Esophagus (tissue), 2 donors: Measurements from ENCODE around the gene ST6GAL1. TPM values are rescaled to one million over a fixed set of nuclear protein-coding genes. Genes with fewer than 3 reads are reported as not detected.

ENCODE experiments used
- H3K27ac ChIP-seq, 2 donors: one replicate each; pipeline ENCODE4 v1.5.1; 2013; ENCODE audit warnings: low read depth in 2 of 2, mild to moderate bottlenecking in 2 of 2, inconsistent platforms in 1 of 2, low read length in 1 of 2, moderate library complexity in 1 of 2
- H3K27me3 ChIP-seq, 2 donors: one replicate each; pipeline ENCODE4 v1.6.1; 2013; ENCODE audit warnings: low read length in 2 of 2, control low read depth in 1 of 2, mild to moderate bottlenecking in 1 of 2; ENCODE audit not compliant: insufficient read depth in 2 of 2, control insufficient read depth in 1 of 2
- H3K36me3 ChIP-seq, 2 donors: one replicate each; pipeline ENCODE4 v1.6.1; 2013; ENCODE audit warnings: low read length in 1 of 2; ENCODE audit not compliant: control insufficient read depth in 2 of 2, insufficient read depth in 2 of 2
- H3K4me1 ChIP-seq, 2 donors: one replicate each; pipeline ENCODE4 v1.6.1; 2013; ENCODE audit warnings: low read length in 1 of 2; ENCODE audit not compliant: control insufficient read depth in 2 of 2, insufficient read depth in 2 of 2
- H3K4me3 ChIP-seq, 2 donors: one replicate each; pipeline ENCODE4 v1.5.1; 2013; ENCODE audit warnings: low read length in 2 of 2, mild to moderate bottlenecking in 2 of 2, low read depth in 1 of 2, moderate library complexity in 1 of 2
- H3K9me3 ChIP-seq, 2 donors: one replicate each; pipeline ENCODE4 v1.6.1; 2013; ENCODE audit warnings: mild to moderate bottlenecking in 2 of 2, low read depth in 1 of 2, low read length in 1 of 2, moderate library complexity in 1 of 2; ENCODE audit not compliant: control insufficient read depth in 2 of 2, insufficient read depth in 1 of 2
- whole genome bisulfite sequencing, 2 donors: extraction: QIAGEN DNeasy Blood & Tissue Kit; methylation state at CpG; one replicate each; pipeline ENCODE4 v1.1.7; 2013; 5-methylcytosine and 5-hydroxymethylcytosine counted together
- polyA plus RNA-seq, 2 donors: library from polyadenylated mRNA; stranded (reverse); fragments of 200-250 nt; gene quantifications; one replicate each; pipeline ENCODE4 v1.2.3, GENCODE V29; 2013
- donor health status: healthy with polysubstance abuse.
- donor health status: Bipolar disorder and iron deficiency.

The ST6GAL1 gene
- polyA plus RNA-seq, 2 donors, result 2.0 to 3.0 TPM

DNA sequence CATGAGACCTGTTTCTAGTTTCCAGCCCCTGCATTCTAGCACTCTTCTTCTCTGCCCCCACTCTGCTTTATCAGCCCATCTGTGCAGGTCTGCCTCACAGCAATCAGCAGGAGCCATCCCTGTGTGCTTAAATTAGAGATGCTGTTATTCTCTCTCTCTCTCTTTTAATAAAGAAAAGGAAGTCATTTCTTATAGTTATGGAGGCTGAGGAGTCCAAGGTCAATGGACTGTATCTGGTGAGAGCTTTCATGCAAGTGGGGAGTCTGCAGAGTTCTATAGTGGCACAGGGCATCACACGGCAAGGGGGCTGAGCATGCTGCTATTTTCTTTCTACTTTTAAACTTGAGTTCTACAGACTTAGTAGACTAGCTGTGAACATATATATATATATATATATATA is 4.5 kb upstream of the ST6GAL1 start:
- H3K27me3 ChIP-seq, result no peaks in the 10 kb centered on the region
- peaks cover 2 to 3% of the 10 kb centered on the region in 2 donors for H3K4me1 ChIP-seq
- H3K27ac ChIP-seq, result no peak overlapping the region
- no peaks in the 10 kb centered on the region for H3K9me3 ChIP-seq
- no peaks in the 10 kb centered on the region for H3K36me3 ChIP-seq
- H3K4me3 ChIP-seq, result no peak overlapping the region
- WGBS, 2 donors, result 95 to 100% methylated on average over 1 of the region's 1 CpG

DNA sequence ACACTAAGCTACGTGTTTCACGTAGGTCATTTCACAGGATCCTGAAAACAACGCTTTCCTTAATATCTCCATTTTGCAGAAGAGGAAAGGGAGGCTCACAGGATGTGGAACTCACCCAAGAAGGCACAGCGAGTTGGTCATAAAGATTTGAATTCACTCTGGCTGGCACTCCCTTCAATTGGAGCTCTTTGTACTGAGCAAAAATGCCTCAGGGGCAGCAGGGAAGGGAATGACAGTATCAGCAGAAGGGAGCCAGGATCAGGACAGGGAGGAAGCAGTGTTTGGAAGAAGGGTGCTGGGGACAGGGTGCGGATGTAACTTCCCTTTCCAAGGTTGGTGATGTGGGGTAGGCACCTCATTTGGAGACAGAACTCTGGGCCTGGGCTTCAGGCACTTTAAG is 1.1 kb upstream of the ST6GAL1 start:
- no peaks in the 10 kb centered on the region for H3K36me3 ChIP-seq
- WGBS, 2 donors, result 67 to 77% methylated on average over 5 of the region's 5 CpGs
- H3K27ac ChIP-seq, result no peak overlapping the region
- H3K27me3 ChIP-seq, result peaks cover 0 to 3% of the 10 kb centered on the region in 2 donors
- no peaks in the 10 kb centered on the region for H3K9me3 ChIP-seq
- peaks cover 5 to 6% of the 10 kb centered on the region in 2 donors for H3K4me1 ChIP-seq
- no peak overlapping the region for H3K4me3 ChIP-seq

DNA sequence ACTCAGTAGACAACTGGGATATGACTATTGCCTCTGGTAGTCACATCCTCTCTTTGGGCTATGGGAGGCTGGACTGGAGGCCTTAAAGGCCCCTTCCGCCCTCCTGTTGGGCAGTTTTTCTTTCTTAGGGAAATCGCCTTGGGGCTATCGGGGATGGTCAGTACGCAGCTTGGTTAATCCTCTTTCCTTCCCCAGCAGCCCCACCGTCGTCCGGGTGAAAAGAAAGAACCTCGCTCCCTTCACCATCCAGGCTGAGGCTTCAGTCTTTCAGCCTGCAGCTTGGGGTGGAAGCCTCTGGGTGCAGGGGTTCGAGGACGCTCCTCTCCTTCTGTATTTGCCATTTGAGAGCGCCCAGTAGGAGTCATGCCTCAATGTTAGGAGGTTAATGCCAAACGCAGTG is 641 bp upstream of the ST6GAL1 start:
- WGBS, 2 donors, result 76% methylated on average over 12 of the region's 12 CpGs
- peaks cover 0 to 3% of the 10 kb centered on the region in 2 donors for H3K27me3 ChIP-seq
- peaks cover 5 to 6% of the 10 kb centered on the region in 2 donors for H3K4me1 ChIP-seq
- no peak overlapping the region for H3K27ac ChIP-seq
- no peak overlapping the region for H3K4me3 ChIP-seq
- no peaks in the 10 kb centered on the region for H3K9me3 ChIP-seq
- H3K36me3 ChIP-seq, result no peaks in the 10 kb centered on the region

DNA sequence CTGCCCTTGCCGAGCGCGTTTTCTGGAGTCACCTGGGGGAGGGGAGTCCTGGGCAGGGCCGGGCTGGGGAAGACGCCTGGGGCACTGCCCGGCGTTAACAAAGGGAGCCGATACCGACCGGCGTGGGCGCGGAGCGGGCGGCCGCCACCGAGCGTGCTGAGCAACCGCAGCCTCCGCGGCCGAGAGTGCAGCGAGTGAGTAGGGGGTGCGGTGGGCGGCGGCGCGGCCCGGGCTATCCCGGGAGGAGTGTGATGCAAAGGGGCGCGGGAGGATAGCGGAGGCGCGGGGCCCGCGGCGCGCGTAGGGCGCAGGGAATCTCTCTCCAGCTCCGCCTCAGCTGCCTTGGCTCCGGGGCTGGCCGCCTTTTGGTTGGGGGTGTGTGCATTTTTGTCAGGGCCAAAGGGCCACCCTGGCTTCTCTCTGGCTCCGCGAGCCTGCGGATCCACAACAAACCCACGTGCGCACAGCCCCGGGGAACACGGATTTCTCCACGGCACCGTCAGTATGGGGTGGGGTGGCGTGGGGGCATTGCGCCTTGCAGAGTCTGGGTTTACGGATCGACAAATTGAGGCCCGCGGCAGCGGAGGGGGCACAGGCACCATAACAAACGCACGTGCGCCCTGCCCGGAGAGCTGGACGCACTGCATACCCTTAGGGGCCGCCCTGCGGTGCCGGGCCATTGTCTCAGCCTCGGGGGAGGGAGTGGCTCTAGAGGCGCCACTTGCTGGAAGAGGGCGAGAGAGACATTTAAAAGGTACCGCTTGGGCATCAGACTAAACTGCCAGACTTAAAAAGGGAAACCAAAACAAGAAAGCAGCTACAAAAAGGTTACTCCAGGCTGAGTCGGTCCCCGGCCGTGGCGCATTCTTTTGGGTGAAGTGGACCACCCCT is 560 bp downstream of the ST6GAL1 start:
- Histone ChIP-seq H3K27me3 (peaks cover 0 to 3% of the 10 kb centered on the region in 2 donors), H3K4me1 (peaks cover 5 to 6% of the 10 kb centered on the region in 2 donors)
- WGBS, 2 donors, result 0 to 1% methylated on average over 52 to 76 of the region's 76 CpGs

DNA sequence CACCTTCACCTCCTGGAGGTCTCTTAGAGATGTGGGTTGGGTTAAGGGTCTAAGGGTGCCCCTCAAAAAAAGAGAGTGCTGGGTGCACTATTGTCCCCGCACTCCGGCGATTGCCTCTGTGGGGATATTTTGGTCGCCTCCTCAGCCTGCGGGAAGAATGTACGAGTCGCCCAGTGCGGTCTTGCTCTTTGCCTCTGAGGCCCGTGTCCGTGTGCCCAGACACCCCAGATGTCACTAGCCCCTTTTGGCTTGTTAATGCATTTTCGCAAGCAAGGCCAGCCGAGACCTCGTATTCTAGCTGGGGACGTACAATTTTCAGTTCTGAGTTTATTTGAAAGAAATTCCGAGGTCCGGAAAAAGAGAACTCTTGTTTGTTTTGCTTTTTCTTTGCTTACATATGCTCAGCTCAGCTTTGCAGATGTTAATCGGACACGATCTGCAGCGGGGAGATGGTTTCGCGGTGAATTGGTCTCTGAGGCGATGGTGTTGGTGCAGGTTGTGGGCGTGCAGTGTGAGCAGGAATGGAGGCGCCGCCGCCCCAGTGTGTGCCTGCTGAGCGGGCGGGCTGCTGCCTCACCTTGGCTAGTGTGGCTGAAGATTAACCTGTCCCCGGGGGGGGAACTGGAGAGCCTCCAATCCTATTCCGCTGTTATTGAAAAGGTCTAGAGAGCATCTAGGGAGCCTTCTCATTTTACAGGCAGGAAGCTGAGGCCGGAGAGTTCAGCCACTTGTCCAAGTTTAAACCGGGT is 1.4 kb downstream of the ST6GAL1 start:
- Histone ChIP-seq H3K27ac (peak overlapping the region; percentile 66 to 71), H3K27me3 (peaks cover 0 to 3% of the 10 kb centered on the region in 2 donors), H3K9me3 (no peaks in the 10 kb centered on the region), H3K36me3 (no peaks in the 10 kb centered on the region), H3K4me1 (peaks cover 5 to 6% of the 10 kb centered on the region in 2 donors), H3K4me3 (peak overlapping the region; percentile 57 to 67)
- WGBS, 2 donors, result 1 to 2% methylated on average over 32 of the region's 32 CpGs

More for the DNA sequence above, 560 bp downstream of the ST6GAL1 start:
- Histone ChIP-seq H3K9me3 (no peaks in the 10 kb centered on the region), H3K27ac (peak overlapping the region; percentile 66 to 71), H3K36me3 (no peaks in the 10 kb centered on the region), H3K4me3 (peak overlapping the region; percentile 57 to 67)

DNA sequence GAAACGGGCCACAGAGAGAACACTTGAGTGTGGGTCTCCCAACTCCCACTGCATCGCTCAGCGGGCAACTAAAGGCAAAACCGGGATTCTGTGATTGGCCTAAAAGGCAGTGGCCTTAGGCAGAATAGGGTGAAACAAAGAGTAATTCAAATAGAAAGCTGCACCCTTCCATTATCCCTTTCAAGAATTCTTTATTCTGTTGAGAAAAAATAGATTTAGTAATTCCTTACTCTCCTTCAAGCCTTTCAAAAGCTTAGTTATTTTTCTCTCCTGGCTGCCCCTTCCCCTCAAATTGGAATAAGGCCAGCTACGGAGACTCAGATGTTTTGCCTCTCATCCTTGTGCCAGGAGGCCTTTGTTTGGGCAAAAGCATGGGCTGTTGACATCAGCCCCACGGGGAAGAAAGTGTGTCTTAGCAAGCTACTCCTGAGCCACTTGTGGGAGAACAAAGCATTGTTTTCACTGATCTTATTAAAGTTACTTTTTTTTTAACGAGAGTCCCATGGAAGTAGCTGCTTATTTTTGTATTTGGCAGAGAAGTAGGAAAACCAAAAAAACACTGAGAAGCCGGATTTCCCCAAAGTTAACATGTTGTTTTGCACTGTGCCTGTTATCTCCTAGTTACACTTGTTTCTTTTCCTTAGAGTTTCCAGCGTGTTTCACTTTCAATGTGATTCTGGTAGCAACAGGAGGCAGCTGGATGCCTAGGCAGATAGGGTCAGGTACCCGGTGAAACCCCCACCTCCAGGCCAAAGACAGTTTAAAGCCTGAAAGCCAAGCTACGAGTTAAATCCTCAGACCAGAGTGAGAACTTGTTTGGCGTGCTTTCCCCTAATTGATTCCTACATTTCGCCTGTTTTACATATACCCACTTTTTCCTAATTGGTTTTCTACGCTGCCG is 2.2 kb downstream of the ST6GAL1 start:
- H3K27ac ChIP-seq, result peak overlapping the region; percentile 66 to 71
- peaks cover 0 to 3% of the 10 kb centered on the region in 2 donors for H3K27me3 ChIP-seq
- no peaks in the 10 kb centered on the region for H3K36me3 ChIP-seq
- peak overlapping the region; percentile 57 to 67 for H3K4me3 ChIP-seq
- H3K4me1 ChIP-seq, result peaks cover 5 to 6% of the 10 kb centered on the region in 2 donors
- no peaks in the 10 kb centered on the region for H3K9me3 ChIP-seq
- WGBS, 2 donors, result 31 to 39% methylated on average over 15 of the region's 15 CpGs

DNA sequence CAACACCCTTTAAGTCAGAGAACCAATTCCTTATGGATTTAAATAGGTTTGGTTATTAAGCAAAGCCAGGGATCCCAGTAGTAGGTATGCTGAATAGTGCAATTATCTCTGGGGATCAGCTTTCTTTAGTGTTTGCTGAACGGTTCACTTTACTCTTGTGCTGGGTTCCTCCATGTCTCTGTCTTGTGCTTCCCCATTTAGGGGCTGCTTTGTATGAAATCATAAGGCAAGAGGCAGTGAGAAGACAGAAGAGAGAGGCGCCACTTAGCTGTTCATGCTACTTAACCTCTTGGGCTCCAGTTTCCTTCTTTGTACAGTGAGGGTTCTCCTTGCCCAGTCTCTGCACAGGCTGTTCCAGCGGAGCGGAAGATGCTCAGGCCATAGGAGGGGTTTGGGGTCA is 3.5 kb downstream of the ST6GAL1 start:
- Histone ChIP-seq H3K4me3 (no peak overlapping the region), H3K9me3 (no peaks in the 10 kb centered on the region), H3K4me1 (peaks cover 5 to 6% of the 10 kb centered on the region in 2 donors), H3K36me3 (no peaks in the 10 kb centered on the region), H3K27me3 (peaks cover 0 to 3% of the 10 kb centered on the region in 2 donors), H3K27ac (no peak overlapping the region)
- 88 to 92% methylated on average over 4 of the region's 4 CpGs for WGBS, 2 donors

DNA sequence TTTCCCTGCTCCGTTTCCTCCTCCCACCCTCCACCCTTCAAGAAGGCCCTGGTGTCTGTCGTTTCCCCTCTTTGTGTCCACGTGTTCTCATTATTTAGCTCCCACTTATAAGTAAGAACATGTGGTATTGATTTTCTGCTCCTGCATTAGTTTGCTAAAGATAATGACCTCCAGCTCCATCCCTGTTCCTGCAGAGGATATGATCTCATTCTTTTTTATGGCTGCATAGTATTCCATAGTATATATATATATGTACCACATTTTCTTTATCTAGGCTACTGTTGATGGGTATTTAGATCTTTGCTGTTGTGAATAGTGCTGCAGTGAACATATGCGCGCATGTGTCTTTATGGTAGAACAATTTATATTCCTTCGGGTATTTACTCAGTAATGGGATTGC is 4.8 kb downstream of the ST6GAL1 start:
- 97 to 98% methylated on average over 6 of the region's 6 CpGs for WGBS, 2 donors
- Histone ChIP-seq H3K27ac (no peak overlapping the region), H3K4me3 (no peak overlapping the region), H3K27me3 (peaks cover 0 to 3% of the 10 kb centered on the region in 2 donors), H3K9me3 (no peaks in the 10 kb centered on the region), H3K4me1 (peaks cover 5 to 6% of the 10 kb centered on the region in 2 donors), H3K36me3 (no peaks in the 10 kb centered on the region)
